ENCODE data around the gene TTC13.

DNA sequence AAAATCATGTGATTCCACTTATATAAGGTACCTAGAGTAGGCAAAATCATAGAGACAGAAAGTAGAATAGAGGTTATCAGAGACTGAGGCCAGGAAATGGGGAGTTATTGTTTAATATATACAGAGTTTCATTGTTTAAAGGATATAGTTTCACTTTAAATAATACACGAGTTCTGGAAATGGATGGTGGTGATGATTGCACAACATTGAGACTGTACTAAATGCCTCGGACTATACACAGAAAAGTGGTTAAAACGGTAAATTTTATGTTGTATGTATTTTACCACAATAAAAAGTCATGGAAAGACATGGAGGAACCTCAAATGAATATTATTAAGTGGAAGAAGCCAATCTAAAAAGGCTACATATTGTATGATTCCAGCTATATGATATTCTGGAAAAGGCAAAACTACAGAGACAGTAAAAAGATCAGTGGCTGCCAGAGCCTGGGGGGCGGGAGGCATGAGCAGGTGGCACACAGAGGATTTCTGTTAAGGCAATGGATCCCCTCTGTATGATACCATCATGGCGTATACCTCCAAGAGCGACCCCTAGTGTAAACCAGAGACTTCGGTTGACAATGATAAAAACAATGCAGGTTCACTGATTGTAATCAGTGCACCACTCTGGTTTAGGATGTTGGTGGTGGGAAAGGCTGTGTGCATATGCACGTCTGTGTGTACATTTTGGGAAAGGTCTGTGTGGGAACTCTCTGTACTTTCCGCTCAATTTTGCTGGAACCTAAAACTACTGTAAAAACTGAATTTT lies 117.9 kb downstream of the TTC13 start:
- TF ChIP-seq, protein P1, sequence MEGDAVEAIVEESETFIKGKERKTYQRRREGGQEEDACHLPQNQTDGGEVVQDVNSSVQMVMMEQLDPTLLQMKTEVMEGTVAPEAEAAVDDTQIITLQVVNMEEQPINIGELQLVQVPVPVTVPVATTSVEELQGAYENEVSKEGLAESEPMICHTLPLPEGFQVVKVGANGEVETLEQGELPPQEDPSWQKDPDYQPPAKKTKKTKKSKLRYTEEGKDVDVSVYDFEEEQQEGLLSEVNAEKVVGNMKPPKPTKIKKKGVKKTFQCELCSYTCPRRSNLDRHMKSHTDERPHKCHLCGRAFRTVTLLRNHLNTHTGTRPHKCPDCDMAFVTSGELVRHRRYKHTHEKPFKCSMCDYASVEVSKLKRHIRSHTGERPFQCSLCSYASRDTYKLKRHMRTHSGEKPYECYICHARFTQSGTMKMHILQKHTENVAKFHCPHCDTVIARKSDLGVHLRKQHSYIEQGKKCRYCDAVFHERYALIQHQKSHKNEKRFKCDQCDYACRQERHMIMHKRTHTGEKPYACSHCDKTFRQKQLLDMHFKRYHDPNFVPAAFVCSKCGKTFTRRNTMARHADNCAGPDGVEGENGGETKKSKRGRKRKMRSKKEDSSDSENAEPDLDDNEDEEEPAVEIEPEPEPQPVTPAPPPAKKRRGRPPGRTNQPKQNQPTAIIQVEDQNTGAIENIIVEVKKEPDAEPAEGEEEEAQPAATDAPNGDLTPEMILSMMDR (IDR thresholded peaks at IDR 0.05) = no peak
- TF ChIP-seq POLR2A (IDR thresholded peaks at IDR 0.05) = no peak

Data from thyroid gland (tissue), 4 donors.